ENCODE measurements around the gene POU5F2.

GRCh38 chr5:93785475-93785874 is 44.1 kb upstream of the POU5F2 start:
- TF ChIP-seq CTCF (IDR thresholded peaks at IDR 0.05 in 8 of 11, conservative IDR thresholded peaks at IDR 0.05 in 3 of 11) (no peak), POLR2A (IDR thresholded peaks at IDR 0.05) (no peak)

Data from spleen (tissue), 7 donors.